PC-9 (cell line): Measurements from ENCODE around the gene NKX2-1.

Source experiments
- CTCF ChIP-seq: fragments of 200-600 bp; sonication (generic); conservative IDR thresholded peaks from 2 replicates; pipeline ENCODE4 v1.6.1; 2017; ENCODE audit warnings: mixed run types, antibody characterized with exemption, mild to moderate bottlenecking, moderate library complexity
- EZH2 ChIP-seq: fragments of 200-600 bp; sonication (generic); IDR thresholded peaks from 2 replicates; pipeline ENCODE4 v1.8.0; 2017; ENCODE audit warnings: antibody characterized with exemption, low read depth

DNA sequence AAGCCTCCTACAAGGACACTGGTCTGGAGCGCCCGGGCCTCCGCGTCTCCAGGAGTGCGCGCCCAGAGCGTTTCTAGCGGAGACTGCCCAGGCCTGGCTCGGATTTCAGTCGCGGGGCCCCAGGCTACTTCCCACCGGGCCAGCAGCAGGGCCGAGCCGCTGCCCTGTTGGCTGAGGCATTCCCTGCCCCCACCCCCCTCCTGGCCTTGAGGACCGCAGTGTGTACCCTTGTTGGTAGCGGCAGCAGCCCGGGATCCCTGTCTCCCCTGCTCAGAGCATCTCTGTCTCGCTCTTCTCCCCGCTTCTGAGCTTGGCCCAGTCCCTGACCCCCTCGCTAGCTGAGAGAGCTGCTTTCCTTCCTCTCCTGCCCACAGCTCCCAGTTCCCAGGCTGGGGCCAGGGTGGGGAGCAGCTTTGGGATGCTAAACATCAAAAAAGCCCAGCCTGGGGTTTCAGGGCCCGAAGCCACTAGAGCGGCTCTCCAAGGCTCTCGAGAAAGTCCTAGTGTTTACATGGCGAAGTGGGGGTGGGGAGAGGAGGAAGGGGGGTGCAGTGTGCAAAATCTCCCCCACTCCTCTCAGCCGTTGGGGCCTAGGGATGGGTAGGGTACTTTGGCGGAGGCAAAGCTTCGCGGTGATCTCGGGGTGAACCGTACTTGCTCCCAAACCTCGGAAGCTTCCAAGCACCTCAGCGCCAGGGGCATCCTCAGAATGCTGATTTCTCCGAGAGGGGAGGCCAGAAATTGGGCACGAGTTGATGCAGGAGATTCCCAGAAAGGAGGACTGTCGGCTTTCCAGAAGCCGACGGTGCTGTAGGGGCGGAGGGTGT is 6.4 kb downstream of the NKX2-1 start:
- TF ChIP-seq CTCF = no peak
- no peak for TF ChIP-seq EZH2
